ENCODE results near the gene GADD45B. TPM values are rescaled to one million over a fixed set of nuclear protein-coding genes. Genes with fewer than 3 reads are reported as not detected.
A peak's percentile ranks its signal among the peaks of the same experiment; 100 is the strongest.
"Not testable (repeated sequence)": the region's sequence is repeated elsewhere in the genome, so short reads cannot be mapped to it uniquely, and the experiment has no call there.

Gene GADD45B
- total RNA-seq, 1 experiment from 2014 or later: 16.2 TPM

DNA sequence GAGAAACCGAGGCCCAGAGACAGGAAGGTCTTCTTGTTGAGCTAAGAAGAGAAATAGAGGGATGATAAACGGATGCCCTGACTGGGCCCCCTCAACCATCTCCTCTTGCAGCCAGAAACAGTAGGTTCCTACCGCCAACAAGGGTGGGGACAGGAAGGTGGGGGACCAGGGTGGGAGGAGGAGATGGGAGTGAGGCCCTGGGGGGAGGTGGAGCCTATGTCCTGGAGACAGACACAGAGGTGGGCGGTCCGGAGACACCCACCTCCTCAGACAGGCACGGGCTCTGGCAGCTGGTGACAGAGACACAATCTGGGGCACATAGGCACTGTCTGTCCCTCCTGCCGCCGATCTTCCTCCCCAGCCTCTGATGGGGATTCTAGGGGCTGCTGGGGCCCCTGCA is 16.9 kb downstream of the GADD45B start:
- Histone ChIP-seq H4K20me1 (ENCODE audit: control insufficient read depth, insufficient read depth, insufficient read length) (no peaks in the 10 kb centered on the region), H3K23ac (ENCODE audit: insufficient read length, low read depth, low read length) (no peak overlapping the region), H2AFZ (ENCODE audit: low read length) (no peak overlapping the region), H3K9ac (ENCODE audit: extremely low read depth, insufficient read length, low read length) (no peak overlapping the region), H3K23me2 (ENCODE audit: insufficient read length, low read depth, low read length, poor library complexity, severe bottlenecking) (no peaks in the 10 kb centered on the region), H2BK5ac (ENCODE audit: insufficient read length, low read length) (no peak overlapping the region), H3K4me1 (ENCODE audit: insufficient read depth, low read length) (no peaks in the 10 kb centered on the region; the same call in 1 of the 2 replicates), H3K4me2 (ENCODE audit: insufficient read depth, insufficient read length, low read length) (no peak overlapping the region), H3K14ac (ENCODE audit: insufficient read depth, low read length) (no peak overlapping the region), H2BK120ac (ENCODE audit: low read depth, low read length, poor library complexity, severe bottlenecking) (no peak overlapping the region), H3K79me1 (ENCODE audit: insufficient read depth, low read depth, low read length, poor library complexity, severe bottlenecking) (no peaks in the 10 kb centered on the region), H3K18ac (ENCODE audit: insufficient read length, low read depth, low read length) (no peak overlapping the region), H2BK15ac (ENCODE audit: low read depth, low read length) (no peak overlapping the region), H3K79me2 (ENCODE audit: insufficient read depth, low read length) (no peaks in the 10 kb centered on the region), H3K56ac (ENCODE audit: insufficient read length, low read depth, low read length) (no peak overlapping the region), H2BK20ac (ENCODE audit: low read depth, low read length, poor library complexity, severe bottlenecking) (no peak overlapping the region), H3K9me3 (ENCODE audit: control insufficient read depth, low read depth, low read length) (no peaks in the 10 kb centered on the region), H3K27me3 (ENCODE audit: insufficient read depth, low read length) (peaks cover 14% of the 10 kb centered on the region; the same call in 1 of the 2 replicates), H4K91ac (ENCODE audit: insufficient read length, low read depth, low read length) (no peak overlapping the region), H4K5ac (ENCODE audit: insufficient read length, low read depth, low read length) (no peak overlapping the region), H3T11ph (ENCODE audit: low read length) (no peak overlapping the region), H3K27ac (ENCODE audit: insufficient read length, low read depth, low read length) (no peak overlapping the region), H2AK5ac (ENCODE audit: insufficient read length, low read length) (no peak overlapping the region), H4K8ac (replicated peaks; ENCODE audit: insufficient read length, low read depth, low read length) (no peak overlapping the region), H3K4ac (ENCODE audit: low read depth, low read length) (no peak overlapping the region), H2BK12ac (ENCODE audit: insufficient read length, low read depth, low read length) (no peak overlapping the region)
- Mint-ChIP-seq H3K4me3 (no peak overlapping the region), H3K27ac (no peak overlapping the region), H3K36me3 (ENCODE audit: insufficient read depth in 1 of 3, low read depth in 3 of 3) (no peaks in the 10 kb centered on the region), H3K9me3 (no peaks in the 10 kb centered on the region; a peak in 2 of 5 replicates), H3K4me1 (peaks cover 7 to 25% of the 10 kb centered on the region in 2 experiments), H3K27me3 (ENCODE audit: low read depth) (peaks cover 60% of the 10 kb centered on the region)
- no peak for DNase-seq
- no CpG with 5 or more reads among the region's 8 CpGs for WGBS (ENCODE audit: extremely low coverage, insufficient read length, low lambda C conversion rate)
- TF ChIP-seq, protein P1, sequence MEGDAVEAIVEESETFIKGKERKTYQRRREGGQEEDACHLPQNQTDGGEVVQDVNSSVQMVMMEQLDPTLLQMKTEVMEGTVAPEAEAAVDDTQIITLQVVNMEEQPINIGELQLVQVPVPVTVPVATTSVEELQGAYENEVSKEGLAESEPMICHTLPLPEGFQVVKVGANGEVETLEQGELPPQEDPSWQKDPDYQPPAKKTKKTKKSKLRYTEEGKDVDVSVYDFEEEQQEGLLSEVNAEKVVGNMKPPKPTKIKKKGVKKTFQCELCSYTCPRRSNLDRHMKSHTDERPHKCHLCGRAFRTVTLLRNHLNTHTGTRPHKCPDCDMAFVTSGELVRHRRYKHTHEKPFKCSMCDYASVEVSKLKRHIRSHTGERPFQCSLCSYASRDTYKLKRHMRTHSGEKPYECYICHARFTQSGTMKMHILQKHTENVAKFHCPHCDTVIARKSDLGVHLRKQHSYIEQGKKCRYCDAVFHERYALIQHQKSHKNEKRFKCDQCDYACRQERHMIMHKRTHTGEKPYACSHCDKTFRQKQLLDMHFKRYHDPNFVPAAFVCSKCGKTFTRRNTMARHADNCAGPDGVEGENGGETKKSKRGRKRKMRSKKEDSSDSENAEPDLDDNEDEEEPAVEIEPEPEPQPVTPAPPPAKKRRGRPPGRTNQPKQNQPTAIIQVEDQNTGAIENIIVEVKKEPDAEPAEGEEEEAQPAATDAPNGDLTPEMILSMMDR (conservative IDR thresholded peaks at IDR 0.05): no peak

- not testable (repeated sequence) for H3K79me1 ChIP-seq (ENCODE audit: insufficient read depth, low read depth, low read length, poor library complexity, severe bottlenecking); H4K8ac ChIP-seq (replicated peaks; ENCODE audit: insufficient read length, low read depth, low read length); H2AK5ac ChIP-seq (ENCODE audit: insufficient read length, low read length); H3K79me2 ChIP-seq (ENCODE audit: insufficient read depth, low read length); H2BK20ac ChIP-seq (ENCODE audit: low read depth, low read length, poor library complexity, severe bottlenecking); H3K9ac ChIP-seq (ENCODE audit: extremely low read depth, insufficient read length, low read length); H4K91ac ChIP-seq (ENCODE audit: insufficient read length, low read depth, low read length); H4K5ac ChIP-seq (ENCODE audit: insufficient read length, low read depth, low read length); H3K4me2 ChIP-seq (ENCODE audit: insufficient read depth, insufficient read length, low read length); H3K36me3 Mint-ChIP-seq (ENCODE audit: insufficient read depth in 1 of 3, low read depth in 3 of 3); H2BK15ac ChIP-seq (ENCODE audit: low read depth, low read length); H3K27ac Mint-ChIP-seq; H3K56ac ChIP-seq (ENCODE audit: insufficient read length, low read depth, low read length); H4K20me1 ChIP-seq (ENCODE audit: control insufficient read depth, insufficient read depth, insufficient read length); H3K23me2 ChIP-seq (ENCODE audit: insufficient read length, low read depth, low read length, poor library complexity, severe bottlenecking); H3K27ac ChIP-seq (ENCODE audit: insufficient read length, low read depth, low read length); H2BK120ac ChIP-seq (ENCODE audit: low read depth, low read length, poor library complexity, severe bottlenecking); H3K9me3 Mint-ChIP-seq; H3K14ac ChIP-seq (ENCODE audit: insufficient read depth, low read length); H3K23ac ChIP-seq (ENCODE audit: insufficient read length, low read depth, low read length); H3T11ph ChIP-seq (ENCODE audit: low read length); H3K9me3 ChIP-seq (ENCODE audit: control insufficient read depth, low read depth, low read length); H2BK5ac ChIP-seq (ENCODE audit: insufficient read length, low read length); H3K4me1 ChIP-seq (ENCODE audit: insufficient read depth, low read length); DNase-seq; H3K18ac ChIP-seq (ENCODE audit: insufficient read length, low read depth, low read length); H2BK12ac ChIP-seq (ENCODE audit: insufficient read length, low read depth, low read length); H2AFZ ChIP-seq (ENCODE audit: low read length); H3K4ac ChIP-seq (ENCODE audit: low read depth, low read length)
- H3K27me3 Mint-ChIP-seq (ENCODE audit: low read depth): peaks cover 55% of the 10 kb centered on the region
- WGBS (ENCODE audit: extremely low coverage, insufficient read length, low lambda C conversion rate): no CpG with 5 or more reads among the region's 14 CpGs
- peaks cover 7 to 24% of the 10 kb centered on the region in 2 experiments for H3K4me1 Mint-ChIP-seq
- H3K27me3 ChIP-seq (ENCODE audit: insufficient read depth, low read length): peaks cover 12% of the 10 kb centered on the region; the same call in 1 of the 2 replicates
- H3K4me3 Mint-ChIP-seq: peak overlapping the region; percentile 42 to 62; a peak in 1 of 5 replicates
Observed at GRCh38 chr19:2493448-2493847, 17.5 kb downstream of the GADD45B start.

All from H9 (cell line).